Measurements from ENCODE around the gene RUBCNL.

DNA sequence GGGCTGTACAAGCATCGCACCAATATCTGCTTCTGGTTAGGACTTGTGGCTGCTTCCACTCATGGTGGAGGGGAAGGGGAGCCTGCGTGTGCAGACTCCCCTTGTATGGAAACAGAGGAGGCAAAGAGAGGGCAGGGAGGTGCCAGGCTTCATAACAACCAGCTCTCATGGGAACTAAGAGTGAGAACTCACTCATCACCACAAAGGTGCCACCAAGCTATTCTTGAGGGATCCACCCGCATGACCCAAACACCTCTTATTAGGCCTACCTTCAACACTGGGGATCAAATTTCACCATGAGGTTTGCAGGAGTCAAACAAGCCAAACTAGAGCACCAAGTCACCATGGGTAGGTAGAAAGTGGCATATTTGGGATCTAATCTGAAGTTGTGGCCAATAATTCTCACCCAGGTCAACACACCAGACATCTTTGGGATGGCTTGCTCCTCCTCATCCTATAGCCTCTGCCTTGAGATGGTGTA lies 46.4 kb downstream of the RUBCNL start:
- TF ChIP-seq CTCF (IDR thresholded peaks at IDR 0.05), result no peak
- TF ChIP-seq POLR2A (IDR thresholded peaks at IDR 0.05), result no peak

Measured in lower leg skin (tissue), 3 donors.